ENCODE results near the gene PLD4.
"Not testable (repeated sequence)": the region's sequence is repeated elsewhere in the genome, so short reads cannot be mapped to it uniquely, and the experiment has no call there.

Gene PLD4

DNA sequence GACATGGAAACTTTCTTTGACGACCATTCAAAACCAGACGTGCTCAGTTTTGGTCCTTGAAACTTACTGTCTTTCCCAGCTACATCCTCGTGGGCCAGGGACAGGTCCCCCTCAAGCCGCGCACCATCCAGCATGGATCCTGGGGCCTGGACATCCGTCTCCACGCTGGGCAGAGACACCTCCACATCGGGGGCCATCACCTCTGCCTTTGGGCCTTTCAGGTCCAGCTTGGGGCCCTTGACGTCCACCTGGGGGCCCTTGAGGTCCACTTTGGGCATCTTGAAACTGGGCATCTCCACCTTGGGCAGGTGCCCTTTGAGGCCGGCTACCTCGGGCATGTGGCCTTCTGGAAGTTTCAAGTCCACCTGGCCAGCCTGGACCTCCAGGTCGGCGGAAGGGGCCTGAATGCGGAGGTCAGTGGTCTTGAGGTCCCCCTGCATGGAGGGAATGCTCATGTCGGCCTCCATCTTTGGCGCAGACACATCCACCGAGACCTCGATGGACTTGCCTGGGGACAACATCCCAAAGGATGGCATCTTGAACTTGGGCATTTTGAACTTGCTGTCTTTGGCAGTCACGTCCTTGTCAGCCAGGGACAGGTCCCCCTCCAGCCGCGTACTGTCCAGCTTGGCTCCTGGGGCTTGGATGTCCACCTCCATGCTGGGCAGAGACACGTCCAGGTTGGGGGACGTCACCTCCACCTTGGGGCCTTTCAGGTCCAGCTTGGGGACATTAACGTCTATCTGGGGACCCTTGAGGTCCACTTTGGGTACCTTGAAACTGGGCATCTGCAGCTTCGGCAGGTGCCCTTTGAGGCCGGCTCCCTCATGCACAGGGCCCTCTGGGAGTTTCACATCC is 17.1 kb downstream of the PLD4 start:
- no peak for DNase-seq (ENCODE audit: low spot score)

- no peak for DNase-seq (ENCODE audit: low spot score)
These were observed 17.9 kb downstream of the PLD4 start for GRCh38 chr14:104942586-104942985.

DNA sequence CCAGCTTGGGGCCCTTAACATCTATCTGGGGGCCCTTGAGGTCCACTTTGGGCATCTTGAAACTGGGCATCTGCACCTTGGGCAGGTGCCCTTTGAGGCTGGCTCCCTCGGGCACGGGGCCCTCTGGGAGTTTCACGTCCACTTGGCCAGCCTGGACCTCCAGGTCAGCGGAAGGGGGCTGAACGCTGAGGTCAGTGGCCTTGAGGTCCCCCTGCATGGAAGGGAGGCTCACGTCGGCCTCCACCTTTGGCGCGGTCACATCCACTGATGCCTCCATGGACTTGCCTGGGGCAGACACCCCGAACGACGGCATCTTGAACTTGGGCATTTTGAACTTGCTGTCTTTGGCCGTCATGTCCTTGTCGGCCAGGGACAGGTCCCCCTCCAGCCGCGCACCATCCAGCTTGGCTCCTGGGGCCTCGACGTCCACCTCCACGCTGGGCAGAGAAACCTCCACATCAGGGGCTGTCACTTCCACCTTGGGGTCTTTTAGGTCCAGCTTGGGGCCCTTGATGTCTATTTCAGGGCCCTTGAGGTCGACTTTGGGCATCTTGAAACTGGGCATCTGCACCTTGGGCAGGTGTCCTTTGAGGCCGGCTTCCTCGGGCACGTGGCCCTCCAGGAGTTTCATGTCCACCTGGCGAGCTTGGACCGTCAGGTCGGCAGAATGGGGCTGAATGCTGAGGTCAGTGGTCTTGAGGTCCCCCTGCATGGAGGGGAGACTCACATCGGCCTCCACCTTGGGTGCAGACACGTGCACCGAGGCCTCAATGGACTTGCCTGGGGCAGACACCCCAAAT is 18.7 kb downstream of the PLD4 start:
- not testable (repeated sequence) for DNase-seq (ENCODE audit: low spot score)

GRCh38 chr14:104944016-104944308 is 19.3 kb downstream of the PLD4 start:
- not testable (repeated sequence) for DNase-seq (ENCODE audit: low spot score)

DNA sequence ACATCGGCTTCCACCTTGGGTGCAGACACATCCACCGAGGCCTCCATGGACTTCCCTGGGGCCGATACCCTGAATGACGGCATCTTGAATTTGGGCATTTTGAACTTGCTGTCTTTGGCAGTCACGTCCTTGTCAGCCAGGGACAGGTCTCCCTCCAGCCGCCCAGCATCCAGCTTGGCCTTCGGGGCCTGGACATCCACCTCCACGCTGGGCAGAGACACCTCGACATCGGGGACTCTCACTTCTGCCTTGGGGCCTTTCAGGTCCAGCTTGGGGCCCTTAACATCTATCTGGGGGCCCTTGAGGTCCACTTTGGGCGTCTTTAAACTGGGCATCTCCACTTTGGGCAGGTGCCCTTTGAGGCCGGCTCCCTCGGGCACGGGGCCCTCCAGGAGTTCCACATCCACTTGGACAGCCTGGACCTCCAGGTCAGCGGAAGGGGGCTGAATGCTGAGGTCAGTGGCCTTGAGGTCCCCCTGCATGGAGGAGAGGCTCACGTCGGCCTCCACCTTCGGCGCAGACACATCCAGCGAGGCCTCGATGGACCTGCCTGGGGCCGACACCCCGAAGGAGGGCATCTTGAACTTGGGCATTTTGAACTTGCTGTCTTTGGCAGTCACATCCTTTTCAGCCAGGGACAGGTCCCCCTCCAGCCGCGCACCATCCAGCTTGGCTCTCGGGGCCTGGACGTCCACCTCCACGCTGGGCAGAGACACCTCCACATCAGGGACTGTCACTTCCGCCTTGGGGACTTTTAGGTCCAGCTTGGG is 19.9 kb downstream of the PLD4 start:
- not testable (repeated sequence) for DNase-seq (ENCODE audit: low spot score)

- DNase-seq (ENCODE audit: low spot score) = not testable (repeated sequence)
These were observed 20.6 kb downstream of the PLD4 start for GRCh38 chr14:104945266-104945665.

GRCh38 chr14:104945986-104946965 is 21.6 kb downstream of the PLD4 start:
- DNase-seq (ENCODE audit: low spot score) = not testable (repeated sequence)

- DNase-seq (ENCODE audit: low spot score) = not testable (repeated sequence)
These were observed 22.5 kb downstream of the PLD4 start for GRCh38 chr14:104947201-104947600.

DNA sequence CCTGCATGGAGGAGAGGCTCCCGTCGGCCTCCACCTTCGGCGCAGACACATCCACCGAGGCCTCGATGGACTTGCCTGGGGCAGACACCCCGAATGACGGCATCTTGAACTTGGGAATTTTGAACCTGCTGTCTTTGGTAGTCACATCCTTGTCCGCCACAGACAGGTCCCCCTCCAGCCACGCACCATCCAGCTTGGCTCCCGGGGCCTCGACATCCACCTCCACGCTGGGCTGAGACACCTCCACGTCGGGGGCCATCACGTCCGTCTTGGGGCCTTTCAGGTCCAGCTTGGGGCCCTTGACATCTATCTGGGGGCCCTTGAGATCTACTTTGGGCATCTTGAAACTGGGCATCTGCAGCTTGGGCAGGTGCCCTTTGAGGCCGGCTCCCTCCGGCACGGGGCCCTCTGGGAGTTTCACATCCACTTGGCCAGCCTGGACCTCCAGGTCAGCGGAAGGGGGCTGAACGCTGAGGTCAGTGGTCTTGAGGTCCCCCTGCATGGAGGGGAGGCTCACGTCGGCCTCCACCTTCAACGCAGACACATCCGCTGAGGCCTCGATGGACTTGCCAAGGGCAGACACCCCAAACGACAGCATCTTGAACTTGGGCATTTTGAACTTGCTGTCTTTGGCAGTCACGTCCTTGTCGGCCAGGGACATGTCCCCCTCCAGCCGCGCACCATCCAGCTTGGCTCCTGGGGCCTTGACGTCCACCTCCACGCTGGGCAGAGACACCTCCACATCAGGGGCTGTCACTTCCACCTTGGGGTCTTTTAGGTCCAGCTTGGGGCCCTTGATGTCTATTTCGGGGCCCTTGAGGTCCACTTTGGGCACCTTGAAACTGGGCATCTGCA is 23.4 kb downstream of the PLD4 start:
- DNase-seq (ENCODE audit: low spot score) = not testable (repeated sequence)

GRCh38 chr14:104948736-104949031 is 24.0 kb downstream of the PLD4 start:
- DNase-seq (ENCODE audit: low spot score) = no peak

GRCh38 chr14:104949406-104949955 is 24.8 kb downstream of the PLD4 start:
- DNase-seq (ENCODE audit: low spot score) = not testable (repeated sequence)

- no peak for DNase-seq (ENCODE audit: low spot score)
These were observed 25.3 kb downstream of the PLD4 start for GRCh38 chr14:104950021-104950420.

DNA sequence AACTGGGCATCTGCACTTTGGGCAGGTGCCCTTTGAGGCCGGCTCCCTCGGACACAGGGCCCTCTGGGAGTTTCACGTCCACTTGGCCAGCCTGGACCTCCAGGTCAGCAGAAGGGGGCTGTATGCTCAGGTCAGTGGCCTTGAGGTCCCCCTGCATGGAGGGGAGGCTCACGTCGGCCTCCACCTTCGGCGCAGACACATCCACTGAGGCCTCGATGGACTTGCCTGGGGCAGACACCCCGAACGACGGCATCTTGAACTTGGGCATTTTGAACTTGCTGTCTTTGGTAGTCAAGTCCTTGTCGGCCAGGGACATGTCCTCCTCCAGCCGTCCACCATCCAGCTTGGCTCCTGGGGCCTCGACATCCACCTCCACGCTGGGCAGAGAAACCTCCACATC is 26.0 kb downstream of the PLD4 start:
- DNase-seq (ENCODE audit: low spot score) = not testable (repeated sequence)

- DNase-seq (ENCODE audit: low spot score) = not testable (repeated sequence)
These were observed 27.4 kb downstream of the PLD4 start for GRCh38 chr14:104951863-104952657.

DNA sequence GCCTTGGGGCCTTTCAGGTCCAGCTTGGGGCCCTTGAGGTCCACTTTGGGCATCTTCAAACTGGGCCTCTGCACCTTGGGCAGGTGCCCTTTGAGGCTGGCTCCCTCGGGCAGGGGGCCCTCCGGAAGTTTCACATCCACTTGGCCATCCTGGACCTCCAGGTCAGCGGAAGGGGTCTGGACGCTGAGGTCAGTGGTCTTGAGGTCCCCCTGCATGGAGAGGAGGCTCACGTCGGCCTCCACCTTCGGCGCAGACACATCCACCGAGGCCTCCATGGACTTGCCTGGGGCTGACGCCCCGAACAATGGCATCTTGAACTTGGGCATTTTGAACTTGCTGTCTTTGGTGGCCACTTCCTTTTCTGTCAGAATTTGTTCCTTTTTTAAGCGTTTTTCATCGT is 28.4 kb downstream of the PLD4 start:
- no peak for DNase-seq (ENCODE audit: low spot score)

DNA sequence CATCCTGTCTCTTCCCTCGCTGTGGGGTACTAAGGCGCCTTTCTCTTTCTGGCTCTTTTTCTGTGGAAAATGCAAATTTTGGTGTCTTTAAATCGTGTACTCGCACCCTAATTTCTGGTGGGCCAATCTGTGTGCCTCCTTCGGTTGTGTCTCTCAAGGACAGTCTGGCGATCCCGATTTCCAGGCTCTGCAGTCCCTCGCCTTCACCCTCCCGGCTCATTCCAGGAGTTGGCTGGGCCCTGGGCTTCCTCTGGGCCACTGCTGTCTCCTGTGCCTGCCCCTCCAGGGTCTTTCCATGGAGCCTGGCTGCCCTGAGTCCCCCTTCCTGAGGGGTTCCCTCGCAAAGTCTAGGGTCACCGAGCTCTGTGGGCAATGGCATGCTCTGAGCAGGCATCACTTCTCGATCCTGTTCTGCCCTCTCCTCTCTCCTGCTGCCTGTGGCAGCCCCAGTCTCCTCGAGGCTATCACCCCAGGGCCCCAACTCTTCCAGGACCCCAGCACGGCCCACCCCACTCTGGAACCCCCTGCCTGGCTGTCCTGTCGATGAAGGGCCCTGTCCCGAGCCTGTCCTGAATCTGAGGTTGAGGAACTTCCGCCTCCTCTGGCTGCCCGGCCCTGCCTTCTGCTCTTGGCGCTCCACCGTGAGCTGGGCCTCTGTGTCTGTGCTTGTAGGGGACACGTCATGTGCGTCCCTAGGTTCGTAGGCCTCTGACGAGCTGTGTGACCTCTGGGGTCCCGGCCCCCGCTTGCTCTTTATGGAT is 29.4 kb downstream of the PLD4 start:
- no peak for DNase-seq (ENCODE audit: low spot score)

DNA sequence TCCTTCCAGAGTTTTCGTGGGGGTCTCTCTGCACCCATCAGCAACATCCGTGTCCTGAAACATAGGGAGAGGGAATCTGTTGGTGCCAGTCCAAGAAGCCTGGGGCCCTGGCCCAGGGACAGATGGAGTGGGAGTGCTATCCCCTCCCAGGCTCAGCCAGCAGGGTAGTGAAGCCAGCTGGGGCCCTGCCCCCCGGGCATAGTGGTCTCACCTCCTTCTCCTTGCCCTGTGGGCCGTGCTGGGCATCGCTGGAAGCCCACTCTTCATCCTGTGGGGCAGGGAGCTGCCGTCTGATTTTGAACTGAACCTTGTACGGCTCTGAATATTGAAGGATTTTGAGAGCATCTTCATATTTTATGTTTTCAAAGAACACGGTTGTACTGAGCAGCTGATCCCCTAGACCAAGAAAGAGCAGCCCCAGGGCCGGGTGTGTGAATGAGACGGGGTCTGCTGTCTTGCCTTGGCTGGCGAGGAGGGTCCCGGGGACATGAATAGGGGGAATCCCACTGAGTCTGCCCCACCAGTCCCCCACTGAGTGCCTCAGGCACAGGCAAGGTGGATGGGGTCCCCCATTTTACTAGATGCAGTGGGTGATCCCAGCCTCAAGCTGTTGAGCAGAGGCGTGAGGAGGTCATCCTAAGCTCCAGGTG is 30.2 kb downstream of the PLD4 start:
- DNase-seq (ENCODE audit: low spot score) = no peak

GRCh38 chr14:104955396-104955770 is 30.7 kb downstream of the PLD4 start:
- DNase-seq (ENCODE audit: low spot score) = no peak
